Measurements from ENCODE around the gene HBB.

- TF ChIP-seq CTCF (IDR thresholded peaks at IDR 0.05; ENCODE audit: low read length): no peak
- TF ChIP-seq EZH2 (optimal IDR thresholded peaks at IDR 0.05; ENCODE audit: low read depth, low read length): no peak
Observed at GRCh38 chr11:5229356-5229755, 2.5 kb upstream of the HBB start.

Measured in MM.1S (cell line).